Esophagus squamous epithelium (tissue), 5 donors: Measurements from ENCODE around the gene S100A3. TPM values are rescaled to one million over a fixed set of nuclear protein-coding genes. Genes with fewer than 3 reads are reported as not detected.
"Not testable (repeated sequence)": the region's sequence is repeated elsewhere in the genome, so short reads cannot be mapped to it uniquely, and the experiment has no call there.

Experiments used
- DNase-seq: peaks from one replicate; lab custom pipeline; 2025; lab: John Stamatoyannopoulos, UW
- H3K27ac ChIP-seq, 4 donors: fragments of 200-600 bp; sonication (generic); one replicate each; pipeline ENCODE4 v1.5.1; 2016 to 2019; ENCODE audit warnings: mild to moderate bottlenecking in 1 of 4
- H3K27me3 ChIP-seq, 4 donors: fragments of 200-600 bp; sonication (generic); 1 replicate in 3 of 4; 2 replicates in 1 of 4; pipeline versions ENCODE4 v1.5.1 to v1.6.0; 2017 to 2021; ENCODE audit warnings: antibody characterized with exemption in 1 of 4
- H3K36me3 ChIP-seq, 3 donors: fragments of 200-600 bp; sonication (generic); one replicate each; pipeline ENCODE4 v1.5.1; 2016 to 2019
- H3K4me1 ChIP-seq, 3 donors: fragments of 200-600 bp; sonication (generic); one replicate each; pipeline ENCODE4 v1.5.1; 2017 to 2019
- H3K4me3 ChIP-seq, 4 donors: fragments of 200-600 bp; sonication (generic); 1 replicate in 3 of 4; 2 replicates in 1 of 4; pipeline ENCODE4 v1.5.1; 2016 to 2019; ENCODE audit warnings: mild to moderate bottlenecking in 2 of 4, moderate library complexity in 1 of 4
- H3K9me3 ChIP-seq, 3 donors: fragments of 200-600 bp; sonication (generic); one replicate each; pipeline ENCODE4 v1.5.1; 2016 to 2019
- POLR2A ChIP-seq, 4 donors: fragments of 450-650 bp; IDR thresholded peaks; one replicate each; pipeline ENCODE4 v1.6.1; 2017; ENCODE audit warnings: antibody characterized with exemption in 4 of 4, mild to moderate bottlenecking in 4 of 4, moderate library complexity in 3 of 4
- WGBS, 2 donors: methylation state at CpG; one replicate each; pipeline ENCODE4 v1.1.5; 2018; 5-methylcytosine and 5-hydroxymethylcytosine counted together
- intact Hi-C: fragments of 100-400 bp; cut with DNase I; formaldehyde crosslinking; loops from one replicate; pipeline ENCODE4 v1.15.0; 2022
- total RNA-seq, 4 donors: library from RNA; depleted of rRNA; stranded (reverse); fragments of >200 nt; gene quantifications; one replicate each; pipeline ENCODE4 v1.1.0, GENCODE V29; 2016
- TF ChIP-seq, protein P1 (sequence below), 6 experiments: fragments of 450-650 bp in 4 of 6; fragments of 200-600 bp in 2 of 6; sonication (generic) in 2 of 6; IDR thresholded peaks; one replicate each; pipeline ENCODE4 v1.5.1; 2016 to 2019; ENCODE audit warnings: antibody characterized with exemption in 6 of 6, mild to moderate bottlenecking in 4 of 6, moderate library complexity in 4 of 6
- donor health status: DM: yes; HTN: yes; CAD: no.

S100A3 gene
- total RNA-seq, 4 donors from 2014 or later, result 1.2 to 16.5 (median 9.2) TPM

DNA sequence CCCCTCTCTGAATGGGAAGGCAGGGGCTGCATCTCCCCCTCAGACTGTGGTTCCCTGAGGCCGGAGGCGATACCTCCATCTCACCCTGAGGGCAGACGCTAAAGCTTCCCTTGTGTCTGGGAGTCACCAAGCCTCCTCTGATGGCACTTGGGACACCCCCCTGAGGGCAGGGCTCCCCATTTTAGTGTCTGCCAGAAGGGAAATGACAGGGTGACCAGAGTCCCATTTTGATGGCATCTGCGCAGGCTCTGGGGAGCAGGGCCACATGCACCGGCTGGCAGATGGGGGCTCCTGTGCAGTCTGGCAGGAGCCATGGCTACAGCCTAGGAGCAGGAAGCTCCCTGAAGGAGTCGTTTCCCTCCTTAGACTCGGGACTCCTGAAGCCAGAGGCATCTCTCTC lies 14.9 kb upstream of the S100A3 start:
- no peak for TF ChIP-seq POLR2A (IDR thresholded peaks at IDR 0.05)
- TF ChIP-seq, protein P1, sequence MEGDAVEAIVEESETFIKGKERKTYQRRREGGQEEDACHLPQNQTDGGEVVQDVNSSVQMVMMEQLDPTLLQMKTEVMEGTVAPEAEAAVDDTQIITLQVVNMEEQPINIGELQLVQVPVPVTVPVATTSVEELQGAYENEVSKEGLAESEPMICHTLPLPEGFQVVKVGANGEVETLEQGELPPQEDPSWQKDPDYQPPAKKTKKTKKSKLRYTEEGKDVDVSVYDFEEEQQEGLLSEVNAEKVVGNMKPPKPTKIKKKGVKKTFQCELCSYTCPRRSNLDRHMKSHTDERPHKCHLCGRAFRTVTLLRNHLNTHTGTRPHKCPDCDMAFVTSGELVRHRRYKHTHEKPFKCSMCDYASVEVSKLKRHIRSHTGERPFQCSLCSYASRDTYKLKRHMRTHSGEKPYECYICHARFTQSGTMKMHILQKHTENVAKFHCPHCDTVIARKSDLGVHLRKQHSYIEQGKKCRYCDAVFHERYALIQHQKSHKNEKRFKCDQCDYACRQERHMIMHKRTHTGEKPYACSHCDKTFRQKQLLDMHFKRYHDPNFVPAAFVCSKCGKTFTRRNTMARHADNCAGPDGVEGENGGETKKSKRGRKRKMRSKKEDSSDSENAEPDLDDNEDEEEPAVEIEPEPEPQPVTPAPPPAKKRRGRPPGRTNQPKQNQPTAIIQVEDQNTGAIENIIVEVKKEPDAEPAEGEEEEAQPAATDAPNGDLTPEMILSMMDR (IDR thresholded peaks at IDR 0.05), result no peak
- Histone ChIP-seq H3K4me1 (peaks cover 37 to 76% (median 38%) of the 10 kb centered on the region in 3 donors), H3K36me3 (peaks cover 6 to 29% (median 6%) of the 10 kb centered on the region in 3 donors), H3K27me3 (no peaks in the 10 kb centered on the region), H3K9me3 (no peaks in the 10 kb centered on the region), H3K27ac (peak overlapping the region; percentile 95 to 100 (median 99)), H3K4me3 (peak overlapping the region; percentile 41 to 59 (median 53))
- 42% methylated on average over 2 of the region's 7 CpGs; no CpG with 5 or more reads in 1 of the 2 donors for WGBS, 2 donors
- intact Hi-C loops, result loop anchor here (10.0 kb wide), 1 partner anchor 49 kb away; no protein-coding TSS in a partner anchor
- no peak for DNase-seq

- Histone ChIP-seq H3K4me3 (peak overlapping the region; percentile 41 to 59 (median 53)), H3K9me3 (no peaks in the 10 kb centered on the region), H3K4me1 (peaks cover 32 to 76% (median 33%) of the 10 kb centered on the region in 3 donors), H3K27me3 (no peaks in the 10 kb centered on the region), H3K36me3 (peaks cover 6 to 34% (median 6%) of the 10 kb centered on the region in 3 donors), H3K27ac (peak overlapping the region; percentile 95 to 100 (median 99))
- no peak for DNase-seq
- TF ChIP-seq POLR2A (IDR thresholded peaks at IDR 0.05), result no peak
- TF ChIP-seq, protein P1 (IDR thresholded peaks at IDR 0.05), result no peak
- 24 to 42% methylated on average over 2 to 6 of the region's 6 CpGs for WGBS, 2 donors
- intact Hi-C loops, result loop anchor here (10.0 kb wide), 1 partner anchor 49 kb away; no protein-coding TSS in a partner anchor
These were observed 14.4 kb upstream of the S100A3 start for GRCh38 chr1:153563483-153563901.

DNA sequence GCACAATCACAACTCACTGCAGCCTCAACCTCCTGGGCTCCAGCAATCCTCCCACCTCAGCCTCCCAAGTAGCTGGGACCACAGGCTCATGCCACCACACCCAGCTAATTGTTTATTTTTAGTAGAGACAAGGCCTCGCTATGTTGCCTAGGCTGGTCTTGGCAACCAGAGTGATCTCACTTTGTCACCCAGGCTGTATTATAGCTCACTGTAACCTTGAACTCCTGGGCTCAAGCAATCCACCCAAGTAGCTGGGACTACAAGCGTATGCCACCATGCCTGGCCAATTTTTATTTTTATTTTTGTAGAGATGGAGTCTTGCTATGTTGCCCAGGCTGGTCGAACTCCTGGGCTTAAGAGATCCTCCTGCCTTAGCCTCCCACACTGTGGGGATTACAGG lies 13.0 kb upstream of the S100A3 start:
- peaks cover 6 to 38% (median 6%) of the 10 kb centered on the region in 3 donors for H3K36me3 ChIP-seq
- peak overlapping the region; percentile 37 to 100 (median 97) for H3K27ac ChIP-seq
- 36 to 56% methylated on average over 3 of the region's 3 CpGs for WGBS, 2 donors
- peaks cover 18 to 66% (median 18%) of the 10 kb centered on the region in 3 donors for H3K4me1 ChIP-seq
- peak overlapping the region; percentile 41 to 59 (median 53) for H3K4me3 ChIP-seq
- H3K27me3 ChIP-seq, DNase-seq, H3K9me3 ChIP-seq: not testable (repeated sequence)
- intact Hi-C loops, result loop anchor here (10.0 kb wide), 1 partner anchor 47 kb away; no protein-coding TSS in a partner anchor

- no peak for TF ChIP-seq POLR2A (IDR thresholded peaks at IDR 0.05)
- TF ChIP-seq, protein P1 (IDR thresholded peaks at IDR 0.05), result peak in 1 of 6 experiments; percentile 6
- Histone ChIP-seq H3K4me3 (peak overlapping the region in 3 of 4 donors; percentile 50 to 59 (median 56)), H3K27ac (peak overlapping the region; percentile 37 to 100 (median 97)), H3K9me3 (no peaks in the 10 kb centered on the region), H3K4me1 (peaks cover 13 to 61% (median 13%) of the 10 kb centered on the region in 3 donors), H3K36me3 (peaks cover 6 to 38% (median 6%) of the 10 kb centered on the region in 3 donors), H3K27me3 (no peaks in the 10 kb centered on the region)
- WGBS, 2 donors, result 54 to 67% methylated on average over 1 to 3 of the region's 3 CpGs
- intact Hi-C loops, result loop anchor here (10.0 kb wide), 1 partner anchor 47 kb away; no protein-coding TSS in a partner anchor
- DNase-seq, result no peak
These were observed 12.5 kb upstream of the S100A3 start for GRCh38 chr1:153561466-153561985.

GRCh38 chr1:153560771-153561465 lies 11.9 kb upstream of the S100A3 start:
- Histone ChIP-seq H3K4me3 (no peak overlapping the region), H3K4me1 (peaks cover 7 to 55% (median 7%) of the 10 kb centered on the region in 3 donors), H3K9me3 (no peaks in the 10 kb centered on the region), H3K27me3 (no peaks in the 10 kb centered on the region), H3K36me3 (peaks cover 6 to 40% (median 6%) of the 10 kb centered on the region in 3 donors), H3K27ac (peak overlapping the region; percentile 37 to 100 (median 97))
- TF ChIP-seq, protein P1 (IDR thresholded peaks at IDR 0.05), result no peak
- no peak for TF ChIP-seq POLR2A (IDR thresholded peaks at IDR 0.05)
- DNase-seq, result no peak
- intact Hi-C loops, result loop anchor here (10.0 kb wide), 1 partner anchor 46 kb away; no protein-coding TSS in a partner anchor
- 47 to 67% methylated on average over 10 of the region's 10 CpGs for WGBS, 2 donors
